ENCODE measurements around the gene ELANE.
"Not testable (repeated sequence)": the region's sequence is repeated elsewhere in the genome, so short reads cannot be mapped to it uniquely, and the experiment has no call there.

The ELANE gene

DNA sequence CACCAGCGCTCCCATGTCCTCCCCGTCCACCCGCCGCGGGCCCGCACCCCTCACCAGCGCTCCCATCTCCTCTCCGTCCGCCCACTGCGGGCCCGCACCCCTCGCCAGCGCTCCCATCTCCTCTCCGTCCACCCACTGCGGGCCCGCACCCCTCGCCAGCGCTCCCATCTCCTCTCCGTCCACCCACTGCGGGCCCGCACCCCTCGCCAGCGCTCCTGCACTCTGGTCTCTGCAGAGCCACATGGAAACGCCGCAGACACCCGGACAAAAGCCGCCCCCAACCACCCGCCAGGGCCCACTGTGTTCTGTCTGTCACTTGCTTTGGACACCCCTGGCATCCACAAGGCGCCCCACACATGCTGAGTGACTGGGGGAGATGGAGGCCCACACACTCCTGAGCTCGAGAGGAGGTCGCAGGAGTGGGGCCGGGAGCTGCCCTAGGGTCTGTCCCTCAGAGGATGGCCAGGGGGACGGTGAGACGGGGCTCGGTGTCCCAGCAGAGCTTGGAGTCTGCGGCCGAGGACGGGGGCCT is 14.7 kb downstream of the ELANE start:
- no peak for DNase-seq

GRCh38 chr19:867301-867793 is 15.2 kb downstream of the ELANE start:
- DNase-seq = no peak

DNA sequence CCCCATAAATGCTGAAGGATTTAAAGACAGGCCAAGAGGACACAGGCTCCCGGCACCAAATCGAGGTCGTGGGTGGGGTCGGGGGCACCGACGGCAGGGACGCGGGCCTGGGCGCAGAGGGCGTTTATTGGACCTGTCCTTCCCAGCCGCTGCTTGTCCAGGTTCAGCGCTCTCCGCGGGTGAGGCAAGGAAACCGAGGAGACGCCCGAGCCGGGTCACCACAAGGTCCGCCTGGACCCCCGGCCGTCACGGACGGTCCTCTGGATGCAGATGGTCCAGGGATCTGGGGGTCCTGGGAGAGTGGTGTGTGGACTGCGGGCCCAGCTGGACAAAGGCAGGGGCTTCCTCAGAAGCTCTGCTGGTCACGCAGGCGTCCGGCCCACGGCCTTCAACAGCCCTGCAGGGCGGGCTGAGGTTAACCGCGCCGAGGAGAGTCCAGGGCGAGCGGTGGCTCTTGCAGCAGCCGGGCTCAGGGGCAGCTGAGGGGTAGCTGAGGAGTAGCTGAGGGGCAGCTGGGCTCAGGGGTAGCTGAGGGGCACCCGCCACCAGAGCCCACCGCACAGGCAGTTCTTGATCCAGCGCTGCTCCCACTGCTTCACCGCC is 15.9 kb downstream of the ELANE start:
- DNase-seq = no peak

DNA sequence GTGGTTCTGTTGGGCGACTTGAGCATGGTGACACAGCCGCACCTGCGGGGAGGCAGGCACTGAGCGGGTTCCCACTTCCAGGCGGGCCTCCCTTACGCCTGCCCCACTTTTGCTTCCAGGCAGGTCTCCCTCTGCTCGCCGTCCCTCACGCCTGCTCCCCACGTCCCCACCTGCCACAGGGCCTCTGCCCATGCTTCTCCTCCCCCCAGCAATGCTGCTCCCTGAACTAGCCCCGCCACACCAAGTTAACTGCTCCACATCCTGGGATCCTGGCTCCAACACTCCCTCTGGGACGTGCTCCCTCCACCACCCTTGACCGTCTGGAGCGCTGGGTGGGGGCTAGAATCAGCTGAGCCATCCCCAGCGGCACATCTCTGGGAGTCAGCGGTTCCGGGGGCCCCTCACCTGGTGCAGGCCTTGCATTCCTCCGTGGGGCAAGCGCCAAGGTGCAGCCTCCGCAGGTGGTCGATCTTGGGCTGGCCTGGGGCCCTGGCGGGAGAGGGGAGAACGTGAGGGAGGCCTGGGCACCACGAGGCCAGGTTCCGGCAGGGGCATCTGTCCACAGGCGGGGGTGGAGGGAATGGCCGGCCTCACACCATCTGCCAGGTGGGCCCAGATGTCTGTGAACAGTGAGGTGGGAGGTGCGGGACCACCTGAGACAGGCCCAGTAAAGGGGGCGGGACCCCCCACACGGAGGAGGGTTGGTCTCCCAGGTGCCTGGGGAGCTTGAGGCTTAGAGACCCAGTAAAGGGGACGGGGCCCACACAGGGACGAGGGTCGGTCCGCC is 16.5 kb downstream of the ELANE start:
- DNase-seq = no peak

GRCh38 chr19:869245-870177 is 17.4 kb downstream of the ELANE start:
- DNase-seq = no peak

GRCh38 chr19:870314-870713 is 18.2 kb downstream of the ELANE start:
- no peak for DNase-seq

DNA sequence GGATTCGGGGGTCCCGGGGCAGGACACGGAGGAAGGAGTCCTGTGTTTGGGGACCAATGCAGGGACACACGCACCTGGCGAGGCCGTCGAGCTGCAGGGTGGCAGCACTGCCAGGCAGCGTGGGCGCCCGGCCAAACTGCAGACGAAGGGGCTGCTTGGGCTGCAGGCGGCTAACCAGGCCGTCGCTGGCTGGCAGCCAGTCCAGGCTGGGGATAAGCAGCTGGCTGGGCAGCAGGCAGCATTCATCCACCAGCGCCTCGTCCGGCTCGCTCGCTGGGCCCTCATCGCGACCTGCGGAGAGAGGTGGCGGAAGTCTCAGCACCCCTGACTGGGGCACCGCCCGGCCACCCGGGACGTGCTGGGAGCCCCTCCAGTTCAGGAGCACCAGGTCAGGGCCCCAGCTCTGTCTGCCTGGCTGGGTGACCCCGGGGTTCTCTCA is 18.9 kb downstream of the ELANE start:
- DNase-seq = no peak

DNA sequence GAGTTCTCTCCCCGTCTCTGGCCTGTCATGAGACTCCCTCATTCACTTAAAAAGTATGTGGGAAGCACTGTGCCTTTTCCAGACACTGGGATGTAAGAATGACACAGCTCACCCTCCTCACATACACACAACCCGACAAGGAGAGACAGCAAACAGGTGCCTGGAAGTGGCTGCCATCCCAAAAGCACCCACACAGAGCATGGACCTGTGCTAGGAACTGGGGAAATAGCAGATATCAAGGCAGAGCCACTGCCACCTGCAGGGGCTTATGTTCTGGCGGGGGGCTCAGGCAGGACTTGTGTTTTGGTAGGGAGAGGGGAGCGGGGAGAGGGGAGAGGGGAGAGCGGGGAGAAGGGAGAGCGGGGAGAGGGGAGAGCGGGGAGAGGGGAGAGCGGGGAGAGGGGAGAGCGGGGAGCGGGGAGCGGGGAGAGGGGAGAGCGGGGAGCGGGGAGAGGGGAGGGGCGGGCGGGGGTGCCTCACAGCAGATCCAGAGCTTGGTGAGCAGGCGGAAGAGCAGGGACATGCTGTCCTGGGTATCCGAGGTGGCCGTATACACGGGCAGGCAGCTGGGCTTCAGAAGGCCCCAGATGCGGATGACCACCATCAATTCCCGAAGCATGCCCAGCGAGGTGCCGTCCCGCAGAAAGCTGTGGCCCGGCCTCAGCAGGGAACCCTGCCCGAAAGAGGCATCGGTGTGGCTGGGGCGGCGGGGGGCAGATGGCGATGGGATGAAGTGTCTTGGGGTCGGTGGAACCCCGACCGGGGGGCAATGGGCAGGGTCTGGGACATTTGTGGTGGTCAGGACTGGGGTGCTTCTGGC is 19.6 kb downstream of the ELANE start:
- DNase-seq = no peak

- DNase-seq = no peak
Measured at GRCh38 chr19:872266-872951, 20.3 kb downstream of the ELANE start.

- DNase-seq = no peak
Measured at GRCh38 chr19:873084-873483, 21.0 kb downstream of the ELANE start.

DNA sequence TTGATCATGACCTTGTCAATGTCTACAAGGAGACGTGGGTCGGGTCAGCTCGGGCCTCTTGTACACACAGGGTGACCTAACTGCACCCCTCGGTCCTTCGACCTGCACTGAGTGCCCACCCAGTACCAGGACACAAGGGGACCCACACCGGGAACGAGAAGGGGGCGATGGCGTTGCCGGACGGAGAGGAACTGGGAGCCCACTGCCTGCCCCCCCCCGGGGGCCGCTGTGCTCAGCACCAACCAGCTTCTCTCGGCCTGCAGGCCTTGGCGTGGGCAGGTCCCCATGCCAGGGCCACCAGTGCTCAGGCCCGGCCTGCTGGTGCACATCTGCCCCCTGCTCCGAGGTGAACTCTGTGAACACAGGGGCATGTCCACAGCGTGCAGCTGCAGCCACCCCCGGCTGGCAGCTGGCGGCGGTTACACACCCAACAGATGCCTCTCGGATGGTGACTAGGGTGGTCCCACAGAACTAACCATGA is 21.5 kb downstream of the ELANE start:
- no peak for DNase-seq

DNA sequence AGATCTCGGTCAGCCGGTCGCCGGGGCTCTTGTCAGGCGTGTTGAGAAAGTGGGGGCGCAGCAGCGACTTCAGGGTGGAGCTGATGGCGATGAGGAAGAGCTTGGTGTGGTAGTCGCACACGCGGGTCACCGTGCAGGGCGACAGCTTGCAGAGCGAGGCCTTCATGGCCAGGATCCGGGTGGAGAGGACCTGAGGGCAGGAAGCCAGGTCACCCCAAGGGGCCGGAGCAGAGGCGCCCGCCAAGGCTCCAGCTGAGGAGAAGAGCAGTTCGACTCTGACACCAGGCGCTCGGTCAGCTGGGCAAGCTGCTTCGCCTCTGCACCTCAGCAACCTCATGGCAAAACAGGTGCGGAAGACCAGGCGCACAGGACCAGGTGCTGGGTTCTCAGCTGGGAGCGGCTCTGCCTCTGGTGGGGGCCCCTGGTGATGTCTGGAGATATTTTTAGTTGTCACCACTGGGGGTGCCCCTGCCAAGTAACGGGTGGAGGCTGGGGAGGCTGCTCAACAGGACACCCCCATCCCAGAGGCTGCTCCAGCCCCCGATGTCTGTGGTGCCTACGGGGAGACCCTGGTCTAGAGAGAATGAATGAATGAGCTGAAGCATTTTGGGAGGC is 23.3 kb downstream of the ELANE start:
- no peak for DNase-seq

- no peak for DNase-seq
Measured at GRCh38 chr19:876089-876488, 24.0 kb downstream of the ELANE start.

- DNase-seq = no peak
Measured at GRCh38 chr19:876780-877314, 24.7 kb downstream of the ELANE start.

DNA sequence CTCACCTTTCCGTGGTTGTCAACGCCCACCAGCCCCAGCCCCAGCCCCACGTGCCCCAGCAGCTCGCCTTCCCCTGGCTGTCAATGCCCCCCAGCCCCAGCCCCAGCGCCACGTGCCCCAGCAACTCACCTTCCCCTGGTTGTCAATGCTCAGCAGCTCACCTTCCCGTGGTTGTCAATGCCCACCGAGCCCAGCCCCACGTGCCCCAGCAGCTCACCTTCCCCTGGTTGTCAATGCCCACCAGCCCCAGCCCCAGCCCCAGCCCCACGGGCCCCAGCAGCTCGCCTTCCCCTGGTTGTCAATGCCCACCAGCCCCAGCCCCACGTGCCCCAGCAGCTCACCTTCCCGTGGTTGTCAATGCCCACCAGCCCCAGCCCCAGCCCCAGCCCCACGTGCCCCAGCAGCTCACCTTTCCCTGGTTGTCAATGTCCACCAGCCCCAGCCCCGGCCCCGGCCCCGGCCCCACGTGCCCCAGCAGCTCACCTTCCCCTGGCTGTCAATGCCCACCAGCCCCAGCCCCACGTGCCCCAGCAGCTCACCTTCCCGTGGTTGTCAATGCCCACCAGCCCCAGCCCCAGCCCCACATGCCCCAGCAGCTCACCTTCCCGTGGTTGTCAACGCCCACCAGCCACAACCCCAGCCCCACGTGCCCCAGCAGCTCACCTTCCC is 26.0 kb downstream of the ELANE start:
- DNase-seq = not testable (repeated sequence)

DNA sequence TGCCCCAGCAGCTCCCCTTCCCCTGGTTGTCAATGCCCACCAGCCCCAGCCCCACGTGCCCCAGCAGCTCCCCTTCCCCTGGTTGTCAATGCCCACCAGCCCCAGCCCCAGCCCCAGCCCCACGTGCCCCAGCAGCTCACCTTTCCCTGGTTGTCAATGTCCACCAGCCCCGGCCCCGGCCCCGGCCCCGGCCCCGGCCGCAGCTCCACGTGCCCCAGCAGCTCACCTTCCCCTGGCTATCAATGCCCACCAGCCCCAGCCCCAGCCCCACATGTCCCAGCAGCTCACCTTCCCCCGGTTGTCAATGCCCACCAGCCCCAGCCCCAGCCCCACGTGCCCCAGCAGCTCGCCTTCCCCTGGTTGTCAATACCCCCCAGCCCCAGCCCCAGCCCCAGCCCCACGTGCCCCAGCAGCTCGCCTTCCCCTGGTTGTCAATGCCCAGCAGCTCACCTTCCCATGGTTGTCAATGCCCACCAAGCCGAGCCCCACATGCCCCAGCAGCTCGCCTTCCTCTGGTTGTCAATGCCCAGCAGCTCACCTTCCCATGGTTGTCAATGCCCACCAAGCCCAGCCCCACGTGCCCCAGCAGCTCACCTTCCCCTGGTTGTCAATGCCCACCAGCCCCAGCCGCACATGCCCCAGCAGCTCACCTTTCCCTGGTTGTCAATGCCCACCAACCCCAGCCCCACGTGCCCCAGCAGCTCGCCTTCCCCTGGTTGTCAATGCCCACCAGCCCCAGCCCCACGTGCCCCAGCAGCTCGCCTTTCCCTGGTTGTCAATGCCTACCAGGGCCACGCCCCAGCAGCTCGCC is 26.9 kb downstream of the ELANE start:
- DNase-seq = not testable (repeated sequence)

DNA sequence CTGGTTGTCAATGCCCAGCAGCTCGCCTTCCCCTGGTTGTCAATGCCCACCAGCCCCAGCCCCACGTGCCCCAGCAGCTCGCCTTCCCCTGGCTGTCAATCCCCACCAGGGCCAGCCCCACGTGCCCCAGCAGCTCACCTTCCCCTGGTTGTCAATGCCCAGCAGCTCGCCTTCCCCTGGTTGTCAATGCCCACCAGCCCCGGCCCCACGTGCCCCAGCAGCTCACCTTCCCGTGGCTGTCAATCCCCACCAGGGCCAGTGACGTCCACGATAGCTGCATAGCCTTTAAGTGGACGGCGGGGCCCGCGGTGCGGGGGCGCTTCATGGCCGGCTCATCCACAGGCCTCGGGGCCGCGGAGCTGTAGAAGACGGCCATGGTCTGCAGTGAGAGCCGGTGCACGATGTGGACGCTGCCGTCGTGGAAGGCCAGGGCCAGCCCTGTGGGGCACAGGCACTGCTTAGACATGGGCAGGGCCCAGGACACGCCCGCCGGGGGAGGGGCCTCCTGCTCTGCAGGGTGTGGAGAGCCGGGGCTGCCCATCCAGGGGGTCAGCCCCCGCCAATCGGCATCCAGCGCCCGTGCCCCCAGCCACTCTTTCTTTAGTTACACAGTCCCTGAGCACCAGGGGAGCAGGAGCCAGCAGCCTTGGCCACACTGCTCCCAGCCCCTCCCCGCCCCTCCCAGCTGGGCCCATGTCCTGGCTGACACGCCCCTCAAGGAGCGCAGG is 27.8 kb downstream of the ELANE start:
- no peak for DNase-seq

GRCh38 chr19:881385-882071 is 29.4 kb downstream of the ELANE start:
- no peak for DNase-seq

All from NCI-H146 (cell line).